ENCODE measurements around the gene IQUB. TPM values are rescaled to one million over a fixed set of nuclear protein-coding genes. Genes with fewer than 3 reads are reported as not detected.
"Not testable (repeated sequence)": the region's sequence is repeated elsewhere in the genome, so short reads cannot be mapped to it uniquely, and the experiment has no call there.

Gene IQUB
- total RNA-seq, 2 donors from 2014 or later = 0.97 to 1.0 TPM

- intact Hi-C loops (cut with DNase I) = no loop called here
- DNase-seq (ENCODE audit: low spot score) = no peak
These were observed 35.0 kb downstream of the IQUB start for GRCh38 chr7:123499211-123499970.

- DNase-seq (ENCODE audit: low spot score) = no peak
- intact Hi-C loops (cut with DNase I) = no loop called here
These were observed 35.8 kb downstream of the IQUB start for GRCh38 chr7:123498601-123499000.

- no peak for DNase-seq (ENCODE audit: low spot score)
- intact Hi-C loops (cut with DNase I) = no loop called here
These were observed 36.4 kb downstream of the IQUB start for GRCh38 chr7:123498031-123498430.

GRCh38 chr7:123494193-123494796 lies 40.1 kb downstream of the IQUB start:
- no peak for DNase-seq (ENCODE audit: low spot score)
- intact Hi-C loops (cut with DNase I) = no loop called here

GRCh38 chr7:123492485-123492884 lies 41.9 kb downstream of the IQUB start:
- DNase-seq (ENCODE audit: low spot score) = no peak
- intact Hi-C loops (cut with DNase I) = no loop called here

GRCh38 chr7:123485721-123486120 lies 48.7 kb downstream of the IQUB start:
- intact Hi-C loops (cut with DNase I) = no loop called here
- no peak for DNase-seq (ENCODE audit: low spot score)

GRCh38 chr7:123485187-123485586 lies 49.2 kb downstream of the IQUB start:
- intact Hi-C loops (cut with DNase I) = no loop called here

GRCh38 chr7:123484199-123484598 lies 50.2 kb downstream of the IQUB start:
- no peak for DNase-seq (ENCODE audit: low spot score)
- intact Hi-C loops (cut with DNase I) = no loop called here

More at GRCh38 chr7:123485187-123485586, 49.2 kb downstream of the IQUB start:
- DNase-seq (ENCODE audit: low spot score) = no peak

GRCh38 chr7:123480107-123480506 lies 54.3 kb downstream of the IQUB start:
- intact Hi-C loops (cut with DNase I) = no loop called here
- DNase-seq (ENCODE audit: low spot score) = no peak

GRCh38 chr7:123478056-123478455 lies 56.3 kb downstream of the IQUB start:
- DNase-seq (ENCODE audit: low spot score); intact Hi-C loops (cut with DNase I): not testable (repeated sequence)

- intact Hi-C loops (cut with DNase I) = no loop called here
- DNase-seq (ENCODE audit: low spot score) = no peak
These were observed 61.5 kb downstream of the IQUB start for GRCh38 chr7:123472750-123473445.

- intact Hi-C loops (cut with DNase I) = no loop called here
- DNase-seq (ENCODE audit: low spot score) = no peak
These were observed 62.1 kb downstream of the IQUB start for GRCh38 chr7:123472327-123472726.

GRCh38 chr7:123468303-123468702 lies 66.1 kb downstream of the IQUB start:
- intact Hi-C loops (cut with DNase I) = no loop called here
- no peak for DNase-seq (ENCODE audit: low spot score)

- intact Hi-C loops (cut with DNase I) = no loop called here
- no peak for DNase-seq (ENCODE audit: low spot score)
These were observed 70.5 kb downstream of the IQUB start for GRCh38 chr7:123463890-123464289.

GRCh38 chr7:123460616-123461015 lies 73.8 kb downstream of the IQUB start:
- intact Hi-C loops (cut with DNase I) = no loop called here
- DNase-seq (ENCODE audit: low spot score) = no peak

GRCh38 chr7:123455965-123456470 lies 78.4 kb downstream of the IQUB start:
- intact Hi-C loops (cut with DNase I) = no loop called here
- DNase-seq (ENCODE audit: low spot score) = no peak

GRCh38 chr7:123440101-123440548 lies 94.3 kb downstream of the IQUB start:
- intact Hi-C loops (cut with DNase I) = no loop called here

GRCh38 chr7:123439191-123439590 lies 95.2 kb downstream of the IQUB start:
- intact Hi-C loops (cut with DNase I) = no loop called here
- no peak for DNase-seq (ENCODE audit: low spot score)

More at GRCh38 chr7:123440101-123440548, 94.3 kb downstream of the IQUB start:
- DNase-seq (ENCODE audit: low spot score) = no peak

- intact Hi-C loops (cut with DNase I) = no loop called here
These were observed 96.9 kb downstream of the IQUB start for GRCh38 chr7:123437447-123437995.

More at GRCh38 chr7:123437447-123437995, 96.9 kb downstream of the IQUB start:
- DNase-seq (ENCODE audit: low spot score) = no peak
